Peyer's patch (tissue), 4 donors: ENCODE results near the gene PRPS2.

Source experiments
- CTCF ChIP-seq, 6 experiments: fragments of 450-650 bp in 4 of 6; fragments of 200-600 bp in 2 of 6; sonication (generic) in 1 of 6; IDR thresholded peaks; one replicate each; pipeline ENCODE4 v1.5.1; 2017 to 2019; ENCODE audit warnings: antibody characterized with exemption in 6 of 6, mild to moderate bottlenecking in 3 of 6, moderate library complexity in 1 of 6
- POLR2A ChIP-seq, 2 donors: fragments of 450-650 bp; IDR thresholded peaks; one replicate each; pipeline ENCODE4 v1.5.1; 2017; ENCODE audit warnings: antibody characterized with exemption in 2 of 2, mild to moderate bottlenecking in 2 of 2, moderate library complexity in 2 of 2

GRCh38 chrX:12799118-12799517, 7.9 kb downstream of the PRPS2 start:
- no peak for TF ChIP-seq CTCF (IDR thresholded peaks at IDR 0.05)
- TF ChIP-seq POLR2A (IDR thresholded peaks at IDR 0.05): no peak
